NB4 (cell line): Measurements from ENCODE around the gene WNK1.

ENCODE experiments used
- DNase-seq: peaks from one replicate; pipeline ENCODE4 v3.0.0; 2010; ENCODE audit warnings: low read depth
- H3K4me3 ChIP-seq: one replicate; pipeline ENCODE4 v1.5.1; 2011; ENCODE audit warnings: mild to moderate bottlenecking, low read depth, low read length, moderate library complexity
- MYC ChIP-seq: IDR thresholded peaks from 2 replicates; pipeline ENCODE4 v1.6.1; 2011; ENCODE audit warnings: low read depth, low read length
- POLR2A ChIP-seq: IDR thresholded peaks from 2 replicates; pipeline ENCODE4 v1.6.1; 2011; ENCODE audit warnings: mild to moderate bottlenecking; ENCODE audit not compliant: insufficient read length; ENCODE audit errors: extremely low read depth
- TF ChIP-seq, protein P1 (sequence below): IDR thresholded peaks from 2 replicates; pipeline ENCODE4 v1.6.1; 2011; ENCODE audit warnings: low read depth, low read length
- TF ChIP-seq, protein P2 (sequence below): IDR thresholded peaks from one replicate; pipeline ENCODE4 v1.5.1; 2012; ENCODE audit warnings: low read depth, low read length

WNK1 gene

GRCh38 chr12:943051-943450 is 190.7 kb downstream of the WNK1 start:
- DNase-seq = no peak
- TF ChIP-seq POLR2A = no peak
- TF ChIP-seq, protein P1, sequence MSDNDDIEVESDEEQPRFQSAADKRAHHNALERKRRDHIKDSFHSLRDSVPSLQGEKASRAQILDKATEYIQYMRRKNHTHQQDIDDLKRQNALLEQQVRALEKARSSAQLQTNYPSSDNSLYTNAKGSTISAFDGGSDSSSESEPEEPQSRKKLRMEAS = no peak
- no peak for TF ChIP-seq MYC
- TF ChIP-seq, protein P2, sequence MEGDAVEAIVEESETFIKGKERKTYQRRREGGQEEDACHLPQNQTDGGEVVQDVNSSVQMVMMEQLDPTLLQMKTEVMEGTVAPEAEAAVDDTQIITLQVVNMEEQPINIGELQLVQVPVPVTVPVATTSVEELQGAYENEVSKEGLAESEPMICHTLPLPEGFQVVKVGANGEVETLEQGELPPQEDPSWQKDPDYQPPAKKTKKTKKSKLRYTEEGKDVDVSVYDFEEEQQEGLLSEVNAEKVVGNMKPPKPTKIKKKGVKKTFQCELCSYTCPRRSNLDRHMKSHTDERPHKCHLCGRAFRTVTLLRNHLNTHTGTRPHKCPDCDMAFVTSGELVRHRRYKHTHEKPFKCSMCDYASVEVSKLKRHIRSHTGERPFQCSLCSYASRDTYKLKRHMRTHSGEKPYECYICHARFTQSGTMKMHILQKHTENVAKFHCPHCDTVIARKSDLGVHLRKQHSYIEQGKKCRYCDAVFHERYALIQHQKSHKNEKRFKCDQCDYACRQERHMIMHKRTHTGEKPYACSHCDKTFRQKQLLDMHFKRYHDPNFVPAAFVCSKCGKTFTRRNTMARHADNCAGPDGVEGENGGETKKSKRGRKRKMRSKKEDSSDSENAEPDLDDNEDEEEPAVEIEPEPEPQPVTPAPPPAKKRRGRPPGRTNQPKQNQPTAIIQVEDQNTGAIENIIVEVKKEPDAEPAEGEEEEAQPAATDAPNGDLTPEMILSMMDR = no peak
- H3K4me3 ChIP-seq = no peak overlapping the region

DNA sequence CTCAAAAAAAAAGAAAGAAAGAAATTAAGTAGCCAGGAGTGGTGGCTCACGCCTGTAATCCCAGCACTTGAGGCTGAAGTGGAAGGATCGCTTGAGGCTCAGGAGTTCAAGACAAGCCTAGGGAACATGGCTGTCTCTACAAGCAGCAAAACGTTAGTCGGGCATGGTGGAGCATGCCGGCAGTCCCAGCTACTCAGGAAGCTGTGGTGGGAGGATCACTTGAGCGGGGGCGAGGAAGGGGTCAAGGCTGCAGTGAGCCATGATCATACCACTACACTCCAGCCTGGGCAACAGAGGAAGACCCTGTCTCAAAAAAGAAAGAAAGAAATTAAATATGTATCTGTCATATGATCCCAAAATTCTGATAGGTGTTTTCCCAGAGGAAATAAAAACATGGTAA is 191.8 kb downstream of the WNK1 start:
- H3K4me3 ChIP-seq = no peak overlapping the region
- TF ChIP-seq, protein P2 = no peak
- no peak for DNase-seq

DNA sequence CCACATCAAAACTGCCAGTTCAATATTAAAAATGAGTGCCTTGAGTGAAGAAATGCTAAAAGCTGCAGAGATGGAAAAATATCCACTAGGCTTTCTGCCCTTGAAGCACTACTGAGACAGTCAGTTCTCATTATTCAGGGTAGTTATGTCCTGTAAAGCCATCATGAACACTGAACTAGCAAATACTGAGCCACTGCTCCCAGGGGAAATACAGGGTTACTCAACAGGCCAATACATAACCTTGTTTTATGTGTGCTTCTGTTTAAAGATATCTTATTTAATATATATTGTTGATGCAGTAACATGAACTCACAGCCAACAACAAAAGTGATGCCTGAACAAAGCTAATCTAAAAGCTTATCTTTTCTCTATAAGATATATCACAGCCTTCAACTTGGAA is 193.8 kb downstream of the WNK1 start:
- TF ChIP-seq, protein P2 = no peak
- TF ChIP-seq, protein P1 = no peak
- TF ChIP-seq POLR2A (no peak), MYC (no peak)
- DNase-seq = peak; percentile 81
- H3K4me3 ChIP-seq = no peak overlapping the region

GRCh38 chr12:946631-947030 is 194.3 kb downstream of the WNK1 start:
- DNase-seq = peak; percentile 45
- peak overlapping the region; percentile 10 for H3K4me3 ChIP-seq
- no peak for TF ChIP-seq MYC
- TF ChIP-seq POLR2A = no peak
- TF ChIP-seq, protein P2 = no peak
- TF ChIP-seq, protein P1 = no peak

GRCh38 chr12:948238-948637 is 195.9 kb downstream of the WNK1 start:
- TF ChIP-seq, protein P1 = no peak
- no peak for TF ChIP-seq MYC
- TF ChIP-seq, protein P2 = no peak
- no peak for TF ChIP-seq POLR2A

More at GRCh38 chr12:948238-948637, 195.9 kb downstream of the WNK1 start:
- H3K4me3 ChIP-seq = peak overlapping the region; percentile 89
- DNase-seq = no peak
